GM12864 (cell line): ENCODE measurements around the gene ADAMTS5.

Source experiments
- DNase-seq: peaks from one replicate; pipeline ENCODE4 v3.0.0-alpha.2; 2011; ENCODE audit warnings: low read depth
- H3K4me3 ChIP-seq: 2 replicates; pipeline ENCODE4 v1.5.1; 2011; ENCODE audit warnings: mild to moderate bottlenecking, low read depth, low read length, control low read depth
- CTCF ChIP-seq: IDR thresholded peaks from 2 replicates; pipeline ENCODE4 v1.5.1; 2011; ENCODE audit warnings: low read depth, mild to moderate bottlenecking, moderate library complexity, low read length, control low read depth, inconsistent platforms; ENCODE audit errors: missing control alignments

Gene ADAMTS5

GRCh38 chr21:26969971-26970725 is 3.3 kb upstream of the ADAMTS5 start:
- no peak overlapping the region for H3K4me3 ChIP-seq
- no peak for TF ChIP-seq CTCF
- no peak for DNase-seq

GRCh38 chr21:26966649-26967061 is 233 bp downstream of the ADAMTS5 start:
- H3K4me3 ChIP-seq = no peak overlapping the region
- no peak for TF ChIP-seq CTCF
- DNase-seq = no peak

GRCh38 chr21:26965907-26966581 is 844 bp downstream of the ADAMTS5 start:
- H3K4me3 ChIP-seq = no peak overlapping the region
- DNase-seq = no peak
- no peak for TF ChIP-seq CTCF

- no peak for DNase-seq
- TF ChIP-seq CTCF = no peak
- no peak overlapping the region for H3K4me3 ChIP-seq
These were observed 1.6 kb downstream of the ADAMTS5 start for GRCh38 chr21:26965040-26965906.

GRCh38 chr21:26964170-26964778 is 2.6 kb downstream of the ADAMTS5 start:
- H3K4me3 ChIP-seq = no peak overlapping the region
- TF ChIP-seq CTCF = no peak
- no peak for DNase-seq

GRCh38 chr21:26962621-26963181 is 4.2 kb downstream of the ADAMTS5 start:
- no peak for DNase-seq
- no peak overlapping the region for H3K4me3 ChIP-seq
- no peak for TF ChIP-seq CTCF
